Keratinocyte (primary cell): ENCODE measurements around the gene FXYD1.
A peak's percentile ranks its signal among the peaks of the same experiment; 100 is the strongest.

ENCODE experiments used
- CTCF ChIP-seq, 3 experiments: IDR thresholded peaks in 1 of 3; conservative IDR thresholded peaks in 1 of 3; optimal IDR thresholded peaks in 1 of 3; 2 replicates in 2 of 3; 3 replicates in 1 of 3; pipeline versions ENCODE3 to v1.5.1; 2011; ENCODE audit warnings: low read length in 3 of 3, mild to moderate bottlenecking in 3 of 3, moderate library complexity in 2 of 3, control low read depth in 1 of 3, inconsistent platforms in 1 of 3; ENCODE audit not compliant: insufficient read depth in 2 of 3; ENCODE audit errors: extremely low read depth in 1 of 3
- EZH2 ChIP-seq: IDR thresholded peaks from one replicate; pipeline ENCODE4 v1.6.1; 2012; ENCODE audit warnings: inconsistent platforms, mild to moderate bottlenecking, low read length, moderate library complexity

GRCh38 chr19:35153701-35154524, 15.3 kb downstream of the FXYD1 start:
- TF ChIP-seq CTCF (optimal IDR thresholded peaks at IDR 0.05 in 1 of 3, IDR thresholded peaks at IDR 0.05 in 1 of 3, conservative IDR thresholded peaks at IDR 0.05 in 1 of 3; ENCODE audit: extremely low read depth in 1 of 3, insufficient read depth in 2 of 3, low read length in 3 of 3) (peak; percentile 56 to 76 (median 72)), EZH2 (no peak)
